Head of caudate nucleus (tissue), 42 donors: ENCODE results near the gene MARCHF9.

Experiments used
- DNase-seq, 42 donors: peaks; one replicate each; pipeline versions ENCODE4 v3.0.0 to v3.0.0-alpha.2; 2020 to 2021; ENCODE audit warnings: mixed read lengths in 7 of 42
- intact Hi-C: fragments of 100-400 bp; cut with DNase I; formaldehyde crosslinking; loops from one replicate; pipeline ENCODE4 v1.15.0; 2022

The MARCHF9 gene

DNA sequence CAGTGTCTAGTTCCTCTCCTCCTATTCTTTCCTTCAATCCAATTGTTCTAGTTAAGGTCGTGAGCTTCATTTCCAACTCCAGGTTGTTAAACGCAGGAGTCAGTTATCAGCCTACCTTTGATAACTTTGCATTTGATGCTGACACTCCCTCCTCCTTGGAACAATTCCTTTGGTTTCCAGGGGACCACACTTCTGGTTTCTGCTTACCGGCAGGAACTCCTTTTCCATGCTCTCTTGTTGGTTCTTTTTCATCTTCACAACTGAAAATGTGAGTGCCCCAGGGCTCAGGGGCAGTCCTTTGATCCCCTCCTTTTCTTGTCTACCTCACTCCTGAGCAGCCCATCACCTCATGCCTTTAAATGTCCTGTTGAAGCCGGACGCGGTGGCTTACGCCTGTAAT is 22.5 kb downstream of the MARCHF9 start:
- intact Hi-C loops: no loop called here
- no peak for DNase-seq

DNA sequence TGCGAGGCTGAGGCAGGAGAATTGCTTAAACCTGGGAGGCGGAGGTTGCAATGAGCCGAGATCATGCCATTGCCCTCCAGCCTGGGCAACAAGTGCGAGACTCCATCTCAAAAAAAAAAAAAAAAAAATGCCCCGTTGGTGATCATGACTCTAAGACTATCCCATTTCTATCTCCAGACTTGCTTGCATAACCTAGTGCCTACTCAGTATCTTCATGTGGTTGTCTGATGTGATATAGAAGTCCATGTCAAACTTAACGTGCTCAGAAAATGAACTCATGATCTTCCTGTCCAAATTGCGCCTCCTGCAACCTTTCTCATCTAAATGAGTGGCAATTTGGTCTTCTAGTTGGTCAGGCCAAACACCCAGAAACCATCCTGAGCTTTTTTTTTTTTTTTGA is 23.0 kb downstream of the MARCHF9 start:
- intact Hi-C loops: no loop called here
- DNase-seq: no peak

GRCh38 chr12:57779736-57780135 is 24.8 kb downstream of the MARCHF9 start:
- no peak for DNase-seq
- intact Hi-C loops: loop anchor here (2.0 kb wide), 1 partner anchor 123 kb away; no protein-coding TSS in a partner anchor

DNA sequence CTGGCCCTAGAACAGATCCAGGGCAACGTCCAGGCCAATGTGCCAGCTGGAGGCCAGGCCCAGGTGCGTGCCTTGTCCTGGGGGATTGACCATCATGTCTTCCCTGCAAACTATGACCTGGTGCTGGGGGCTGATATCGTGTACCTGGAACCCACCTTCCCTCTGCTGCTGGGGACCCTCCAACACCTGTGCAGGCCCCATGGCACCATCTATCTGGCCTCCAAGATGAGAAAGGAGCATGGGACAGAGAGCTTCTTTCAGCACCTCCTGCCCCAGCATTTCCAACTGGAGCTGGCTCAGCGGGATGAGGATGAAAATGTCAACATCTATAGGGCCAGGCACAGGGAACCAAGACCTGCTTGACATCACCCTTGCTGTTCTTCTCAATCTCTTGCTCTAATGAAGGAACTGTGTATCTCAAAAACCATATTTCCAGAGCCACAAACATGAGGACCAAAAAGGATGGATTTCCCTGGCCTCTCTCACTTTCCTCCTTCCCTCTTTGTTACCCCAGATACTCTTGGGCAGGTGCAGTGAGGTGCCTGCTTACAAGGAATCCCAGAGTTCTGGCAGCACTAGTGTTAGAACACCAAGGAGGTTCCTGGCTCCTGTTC is 25.5 kb downstream of the MARCHF9 start:
- intact Hi-C loops: loop anchor here (2.0 kb wide), 1 partner anchor 122 kb away; no protein-coding TSS in a partner anchor
- no peak for DNase-seq

GRCh38 chr12:57781244-57781643 is 26.3 kb downstream of the MARCHF9 start:
- DNase-seq: no peak
- intact Hi-C loops: loop anchor here (2.0 kb wide), 1 partner anchor 122 kb away; no protein-coding TSS in a partner anchor

GRCh38 chr12:57781801-57782200 is 26.9 kb downstream of the MARCHF9 start:
- intact Hi-C loops: loop anchor here (2.0 kb wide), 1 partner anchor 121 kb away; no protein-coding TSS in a partner anchor

DNA sequence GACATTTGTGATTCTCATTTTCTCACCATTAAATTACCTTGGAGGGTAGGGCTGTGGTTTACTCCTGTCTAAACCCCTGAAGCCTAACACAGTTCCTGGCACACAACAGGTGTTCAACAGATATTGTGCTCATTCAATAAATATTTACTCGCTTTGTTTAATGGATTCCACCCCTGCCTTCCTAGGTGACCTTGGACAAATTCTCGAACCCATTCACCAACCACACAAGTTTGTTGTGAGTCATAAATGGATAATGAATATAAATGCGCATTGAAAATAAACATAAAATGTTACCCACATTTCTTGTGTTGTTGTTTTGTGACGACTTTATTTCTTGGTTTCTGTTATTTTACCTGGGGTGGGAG is 27.3 kb downstream of the MARCHF9 start:
- no peak for DNase-seq
- intact Hi-C loops: no loop called here

More at GRCh38 chr12:57781801-57782200, 26.9 kb downstream of the MARCHF9 start:
- no peak for DNase-seq

GRCh38 chr12:57782608-57783465 is 27.9 kb downstream of the MARCHF9 start, which contains the start of gene TSFM:
Gene TSFM, plus strand, starts transcription at chr12:57782787. Its CDS starts 15 bp downstream, at chr12:57782802.
- peak; percentile 95 to 100 (median 98) for DNase-seq
- intact Hi-C loops: no loop called here

- intact Hi-C loops: no loop called here
- DNase-seq: no peak
Observed at GRCh38 chr12:57783466-57783801, 28.5 kb downstream of the MARCHF9 start.

- intact Hi-C loops: no loop called here
Observed at GRCh38 chr12:57783861-57784260, 29.0 kb downstream of the MARCHF9 start.

DNA sequence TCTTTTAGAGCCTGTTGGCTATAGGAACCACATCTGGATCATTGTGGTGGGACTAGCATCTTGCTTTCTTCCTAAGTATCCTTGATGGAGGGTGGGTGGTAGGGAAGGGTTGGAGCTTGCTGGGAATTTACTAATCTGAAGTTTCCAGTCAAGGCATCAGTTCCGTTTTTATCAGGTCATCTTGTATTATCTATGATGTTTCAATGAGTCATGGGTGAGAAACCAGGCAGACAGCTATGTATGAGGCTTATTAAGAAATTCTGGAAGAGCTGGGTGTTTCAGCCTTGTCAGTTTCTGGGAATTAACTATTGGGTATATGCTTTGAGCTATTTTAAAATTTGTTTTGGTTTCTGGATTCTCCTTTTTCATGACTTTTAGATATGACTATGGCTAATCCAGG is 39.0 kb downstream of the MARCHF9 start:
- intact Hi-C loops: no loop called here
- no peak for DNase-seq

More at GRCh38 chr12:57783861-57784260, 29.0 kb downstream of the MARCHF9 start:
- no peak for DNase-seq

DNA sequence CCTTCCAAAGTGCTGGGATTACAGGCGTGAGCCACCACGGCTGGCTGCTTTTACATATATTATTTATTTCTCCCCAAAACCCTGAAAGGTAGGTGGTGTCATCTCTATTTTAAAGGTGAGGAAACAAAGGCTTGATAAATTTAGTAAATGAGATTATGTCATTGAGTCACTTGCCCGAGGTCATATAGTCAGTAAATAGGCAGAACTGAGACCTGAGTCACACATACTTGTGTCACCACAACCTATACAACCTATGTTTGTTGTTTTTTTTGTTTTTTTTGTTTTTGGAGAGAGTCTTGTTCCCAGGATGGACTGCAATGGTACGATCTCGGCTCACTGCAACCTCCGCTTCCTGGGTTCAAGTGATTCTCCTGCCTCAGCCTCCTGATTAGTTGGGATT is 40.5 kb downstream of the MARCHF9 start:
- intact Hi-C loops: no loop called here
- no peak for DNase-seq

DNA sequence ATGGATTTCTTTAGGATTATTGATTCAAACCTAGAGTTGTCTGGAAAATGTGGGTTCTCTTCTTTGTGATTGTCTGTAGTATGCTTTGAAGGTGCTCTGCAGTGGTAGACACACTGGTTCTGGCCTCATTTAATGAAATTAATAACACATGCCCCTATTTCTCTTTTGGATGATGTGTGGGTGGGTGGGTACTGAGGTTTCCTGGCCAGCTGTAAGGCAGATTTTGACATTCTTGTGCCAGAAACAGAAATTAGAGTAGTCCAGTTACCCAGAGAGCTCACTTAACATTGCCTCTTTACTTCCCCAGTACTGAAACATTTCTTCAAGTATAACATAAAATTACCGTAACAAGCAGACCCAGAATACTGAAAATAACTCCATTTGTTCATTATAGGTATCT is 42.1 kb downstream of the MARCHF9 start:
- intact Hi-C loops: no loop called here
- DNase-seq: no peak

GRCh38 chr12:57797933-57798332 is 43.0 kb downstream of the MARCHF9 start:
- no peak for DNase-seq
- intact Hi-C loops: no loop called here

DNA sequence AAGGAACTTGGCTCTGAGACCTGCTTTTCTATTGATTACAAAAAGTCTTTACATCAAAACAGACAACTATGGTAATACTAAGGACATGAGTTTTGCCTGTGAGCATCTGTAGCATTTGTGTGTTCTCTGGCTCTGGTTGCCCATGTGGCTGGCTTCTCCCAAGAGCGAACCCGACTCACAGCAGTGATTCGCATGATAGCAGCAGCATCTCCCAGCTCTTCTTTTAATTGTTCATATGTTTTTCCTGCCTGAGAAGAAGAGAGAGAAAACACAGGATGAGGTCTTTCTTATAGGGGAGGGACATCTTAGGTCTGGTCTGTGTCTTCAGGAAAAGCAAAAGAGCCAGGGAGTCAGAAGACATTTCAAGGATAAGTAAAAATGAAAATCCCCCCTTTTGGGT is 46.1 kb downstream of the MARCHF9 start:
- intact Hi-C loops: no loop called here
- no peak for DNase-seq

GRCh38 chr12:57802607-57803006 is 47.7 kb downstream of the MARCHF9 start:
- no peak for DNase-seq
- intact Hi-C loops: no loop called here

GRCh38 chr12:57803319-57803893 is 48.5 kb downstream of the MARCHF9 start:
- DNase-seq: peak in 35 of 42 donors; percentile 19 to 77 (median 49)
- intact Hi-C loops: no loop called here

GRCh38 chr12:57806677-57807076 is 51.8 kb downstream of the MARCHF9 start:
- intact Hi-C loops: no loop called here
- DNase-seq: no peak

- intact Hi-C loops: no loop called here
- no peak for DNase-seq
Observed at GRCh38 chr12:57807285-57807684, 52.4 kb downstream of the MARCHF9 start.

DNA sequence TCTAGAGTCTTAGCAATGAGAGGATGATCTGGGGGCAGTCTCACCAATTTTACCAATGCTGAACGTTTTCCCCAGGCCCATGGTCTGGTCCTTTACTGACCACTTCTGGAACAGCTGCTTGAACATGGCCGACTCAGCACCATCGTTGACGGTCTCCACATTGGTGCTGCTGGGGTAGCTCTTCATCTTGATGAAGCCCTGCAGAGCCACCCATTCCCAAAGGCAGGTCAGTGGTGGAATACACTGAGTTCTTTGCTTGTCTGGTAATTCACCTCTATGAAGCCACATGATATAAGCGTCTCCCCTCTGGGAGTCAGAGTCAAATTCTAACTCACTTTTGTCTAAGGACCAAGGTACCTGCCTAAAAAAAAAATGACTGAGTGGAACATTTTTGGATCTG is 53.4 kb downstream of the MARCHF9 start:
- intact Hi-C loops: no loop called here
- no peak for DNase-seq
